Common myeloid progenitor, CD34-positive (primary cell): ENCODE data around the gene MMP25.
"Not testable (repeated sequence)": the region's sequence is repeated elsewhere in the genome, so short reads cannot be mapped to it uniquely, and the experiment has no call there.

ENCODE experiments used
- CTCF ChIA-PET: fragments of 350-600 bp; sonication (Branson Sonifier 250); formaldehyde crosslinking; loops from one replicate; lab custom pipeline; 2021; ENCODE audit warnings: antibody characterized with exemption; lab: Charles Lee
- POLR2A ChIA-PET: fragments of 350-600 bp; sonication (Branson Sonifier 250); formaldehyde crosslinking; loops from one replicate; lab custom pipeline; 2021; ENCODE audit warnings: antibody characterized with exemption; lab: Charles Lee
- DNase-seq, 3 donors: peaks; one replicate each; pipeline versions ENCODE4 v3.0.0 to v3.0.0-alpha.2; 2013
- H3K27ac ChIP-seq, 2 experiments: 1 replicate in 1 of 2; 2 replicates in 1 of 2; pipeline ENCODE4 v1.7.0; 2013; ENCODE audit warnings: inconsistent platforms in 2 of 2, low read length in 2 of 2, mild to moderate bottlenecking in 2 of 2, low read depth in 1 of 2, moderate library complexity in 1 of 2; ENCODE audit not compliant: severe bottlenecking in 2 of 2, insufficient read depth in 1 of 2, poor library complexity in 1 of 2
- H3K27me3 ChIP-seq, 5 experiments: replicated peaks in 2 of 5; 1 replicate in 3 of 5; 2 replicates in 2 of 5; pipeline versions ENCODE4 v1.6.1 to v1.7.0; 2013; ENCODE audit warnings: low read length in 4 of 5, mild to moderate bottlenecking in 2 of 5, moderate library complexity in 2 of 5, inconsistent platforms in 1 of 5; ENCODE audit not compliant: insufficient read depth in 5 of 5, control insufficient read depth in 4 of 5
- H3K36me3 ChIP-seq, 4 experiments: 1 replicate in 2 of 4; 2 replicates in 2 of 4; pipeline versions ENCODE4 v1.6.1 to v1.7.0; 2013; ENCODE audit warnings: low read length in 3 of 4, control low read depth in 1 of 4, mild to moderate bottlenecking in 1 of 4; ENCODE audit not compliant: control insufficient read depth in 4 of 4, insufficient read depth in 4 of 4
- H3K4me1 ChIP-seq, 4 experiments: 1 replicate in 3 of 4; 2 replicates in 1 of 4; pipeline versions ENCODE4 v1.6.1 to v1.7.1; 2013; ENCODE audit warnings: low read length in 3 of 4, mild to moderate bottlenecking in 3 of 4, control low read depth in 1 of 4, inconsistent platforms in 1 of 4, moderate library complexity in 1 of 4; ENCODE audit not compliant: control insufficient read depth in 4 of 4, insufficient read depth in 4 of 4; ENCODE audit errors: control extremely low read depth in 1 of 4
- H3K4me3 ChIP-seq, 7 experiments: 1 replicate in 4 of 7; 2 replicates in 3 of 7; pipeline versions ENCODE4 v1.5.1 to v1.7.0; 2013; ENCODE audit warnings: mild to moderate bottlenecking in 7 of 7, low read length in 6 of 7, moderate library complexity in 6 of 7, inconsistent platforms in 2 of 7, low read depth in 2 of 7, control low read depth in 1 of 7; ENCODE audit not compliant: insufficient read depth in 4 of 7, control insufficient read depth in 1 of 7; ENCODE audit errors: extremely low read depth in 1 of 7
- H3K9me3 ChIP-seq, 5 experiments: 1 replicate in 4 of 5; 2 replicates in 1 of 5; pipeline versions ENCODE4 v1.6.1 to v1.7.1; 2013; ENCODE audit warnings: low read length in 4 of 5, mild to moderate bottlenecking in 2 of 5, inconsistent platforms in 1 of 5, low read depth in 1 of 5, moderate library complexity in 1 of 5; ENCODE audit not compliant: control insufficient read depth in 4 of 5, insufficient read depth in 2 of 5; ENCODE audit errors: control extremely low read depth in 1 of 5
- WGBS: methylation state at CpG from one replicate; pipeline ENCODE4 v1.1.5; 2013; ENCODE audit not compliant: insufficient coverage; 5-methylcytosine and 5-hydroxymethylcytosine counted together

MMP25 gene

GRCh38 chr16:3074860-3075522 lies 28.6 kb downstream of the MMP25 start:
- CTCF ChIA-PET, result interaction anchor here (0.7 to 6.1 kb wide), 9 partner anchors 10 to 387 kb away, joined by 3 to 54 read pairs (median 5); partner anchors contain the start of gene IL32
- peak; percentile 82 to 98 (median 94) for DNase-seq

DNA sequence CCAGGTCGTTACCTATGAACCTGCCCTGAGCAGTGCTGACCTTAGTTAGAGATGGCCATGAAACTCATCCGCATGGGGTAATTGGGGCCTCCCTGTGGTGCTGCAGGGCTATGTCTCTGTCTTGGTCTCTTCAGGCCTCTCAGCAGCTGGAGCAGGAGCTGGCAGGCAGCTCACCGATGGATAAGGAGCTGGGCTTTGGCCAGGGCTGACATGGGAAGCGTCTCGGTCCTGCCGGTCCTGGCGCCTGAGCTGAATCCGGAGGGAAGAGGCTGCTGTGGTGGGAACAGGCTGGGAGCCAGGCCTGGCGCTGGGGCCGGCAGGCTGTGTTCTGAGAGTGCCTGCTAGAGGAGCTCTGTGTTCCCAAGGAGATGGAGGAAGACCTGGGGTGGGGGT lies 29.2 kb downstream of the MMP25 start:
- no peaks in the 10 kb centered on the region for H3K27me3 ChIP-seq
- peak overlapping the region in 3 of 7 experiments; percentile 11 to 53 (median 24) for H3K4me3 ChIP-seq
- no peaks in the 10 kb centered on the region for H3K36me3 ChIP-seq
- DNase-seq, result no peak
- H3K4me1 ChIP-seq, result peaks cover 0 to 57% (median 43%) of the 10 kb centered on the region in 4 experiments
- ChIA-PET CTCF (interaction anchor here (1.1 to 6.1 kb wide), 8 partner anchors 12 to 386 kb away, joined by 3 to 54 read pairs (median 6); no protein-coding TSS in a partner anchor), POLR2A (interaction anchor here (1.5 kb wide), 2 partner anchors 10 to 12 kb away, joined by 3 to 7 read pairs; no protein-coding TSS in a partner anchor)
- WGBS, result 78% methylated on average over 2 of the region's 10 CpGs
- H3K9me3 ChIP-seq, result peaks cover 0 to 7% (median 0%) of the 10 kb centered on the region in 5 experiments
- H3K27ac ChIP-seq, result peak overlapping the region in 1 of 2 experiments; percentile 64

More at GRCh38 chr16:3074860-3075522, 28.6 kb downstream of the MMP25 start:
- H3K4me3 ChIP-seq, result peak overlapping the region in 5 of 7 experiments; percentile 9 to 53 (median 15)
- H3K4me1 ChIP-seq, result peaks cover 0 to 63% (median 43%) of the 10 kb centered on the region in 4 experiments
- peak overlapping the region; percentile 56 to 64 for H3K27ac ChIP-seq
- WGBS, result 9% methylated on average over 7 of the region's 9 CpGs
- H3K27me3 ChIP-seq, result no peaks in the 10 kb centered on the region
- no peaks in the 10 kb centered on the region for H3K36me3 ChIP-seq
- POLR2A ChIA-PET, result interaction anchor here (0.6 to 1.5 kb wide), 3 partner anchors 10 to 13 kb away, joined by 3 to 8 read pairs (median 7); no protein-coding TSS in a partner anchor
- H3K9me3 ChIP-seq, result peaks cover 0 to 7% (median 0%) of the 10 kb centered on the region in 5 experiments

DNA sequence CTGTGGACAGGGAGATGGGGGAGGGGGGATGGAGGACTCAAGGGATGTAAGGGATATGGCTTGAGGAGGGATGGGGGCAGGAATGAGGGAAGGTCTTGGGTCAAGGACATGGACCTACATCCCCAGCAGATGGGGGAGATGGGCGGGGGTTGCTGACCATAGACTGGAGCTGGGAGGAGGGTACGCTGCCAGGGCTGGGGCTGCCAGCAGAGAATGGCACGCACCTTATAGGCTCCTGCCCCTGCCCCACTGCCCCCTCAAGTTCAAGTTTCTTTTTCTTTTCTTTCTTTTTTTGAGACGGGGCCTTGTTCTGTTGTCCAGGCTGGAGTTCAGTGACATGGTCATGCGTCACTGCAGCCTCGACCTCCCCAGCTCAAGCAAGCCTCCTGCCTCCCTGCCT lies 29.6 kb downstream of the MMP25 start:
- peaks cover 0 to 53% (median 41%) of the 10 kb centered on the region in 4 experiments for H3K4me1 ChIP-seq
- POLR2A ChIA-PET, result interaction anchor here (1.5 kb wide), 2 partner anchors 10 to 12 kb away, joined by 3 to 7 read pairs; no protein-coding TSS in a partner anchor
- not testable (repeated sequence) for DNase-seq, H3K27me3 ChIP-seq, H3K9me3 ChIP-seq, H3K27ac ChIP-seq, H3K36me3 ChIP-seq
- CTCF ChIA-PET, result interaction anchor here (1.1 to 6.1 kb wide), 9 partner anchors 12 to 386 kb away, joined by 3 to 54 read pairs (median 8); partner anchors contain the start of gene ZSCAN10
- WGBS, result 100% methylated on average over 3 of the region's 6 CpGs
- H3K4me3 ChIP-seq, result peak overlapping the region in 1 of 7 experiments; percentile 2

GRCh38 chr16:3076577-3076976 lies 30.2 kb downstream of the MMP25 start:
- H3K27me3 ChIP-seq, result no peaks in the 10 kb centered on the region
- POLR2A ChIA-PET, result interaction anchor here (1.1 kb wide), 1 partner anchor 53 kb away, joined by 3 read pairs; no protein-coding TSS in a partner anchor

GRCh38 chr16:3080024-3080423 lies 33.7 kb downstream of the MMP25 start:
- Histone ChIP-seq H3K4me3 (no peak overlapping the region), H3K27me3 (no peaks in the 10 kb centered on the region), H3K36me3 (no peaks in the 10 kb centered on the region), H3K27ac (no peak overlapping the region), H3K9me3 (peaks cover 0 to 7% (median 0%) of the 10 kb centered on the region in 5 experiments), H3K4me1 (peaks cover 0 to 25% (median 24%) of the 10 kb centered on the region in 4 experiments)
- WGBS, result 95% methylated on average over 16 of the region's 17 CpGs
- ChIA-PET POLR2A (no interaction called here), CTCF (interaction anchor here (0.9 to 6.1 kb wide), 4 partner anchors 8 to 22 kb away, joined by 3 to 54 read pairs (median 3); partner anchors contain the start of gene ZSCAN10)
- no peak for DNase-seq

More at GRCh38 chr16:3076577-3076976, 30.2 kb downstream of the MMP25 start:
- 33% methylated on average over 2 of the region's 6 CpGs for WGBS
- H3K9me3 ChIP-seq, result peaks cover 0 to 7% (median 0%) of the 10 kb centered on the region in 5 experiments
- no peak overlapping the region for H3K4me3 ChIP-seq
- DNase-seq, result no peak
- CTCF ChIA-PET, result interaction anchor here (1.1 to 6.1 kb wide), 6 partner anchors 12 to 53 kb away, joined by 3 to 54 read pairs (median 10); partner anchors contain the start of gene ZSCAN10
- H3K36me3 ChIP-seq, result no peaks in the 10 kb centered on the region
- no peak overlapping the region for H3K27ac ChIP-seq
- H3K4me1 ChIP-seq, result peaks cover 0 to 47% (median 39%) of the 10 kb centered on the region in 4 experiments

GRCh38 chr16:3081957-3082356 lies 35.6 kb downstream of the MMP25 start:
- peaks cover 6 to 26% (median 23%) of the 10 kb centered on the region in 4 experiments for H3K4me1 ChIP-seq
- DNase-seq, H3K27ac ChIP-seq, H3K4me3 ChIP-seq, POLR2A ChIA-PET, H3K36me3 ChIP-seq, H3K27me3 ChIP-seq, H3K9me3 ChIP-seq, CTCF ChIA-PET: not testable (repeated sequence)
- WGBS, result 97% methylated on average over 11 of the region's 13 CpGs
